ENCODE data around the gene KIF3C.
A peak's percentile ranks its signal among the peaks of the same experiment; 100 is the strongest.
"Not testable (repeated sequence)": the region's sequence is repeated elsewhere in the genome, so short reads cannot be mapped to it uniquely, and the experiment has no call there.

Gene KIF3C

DNA sequence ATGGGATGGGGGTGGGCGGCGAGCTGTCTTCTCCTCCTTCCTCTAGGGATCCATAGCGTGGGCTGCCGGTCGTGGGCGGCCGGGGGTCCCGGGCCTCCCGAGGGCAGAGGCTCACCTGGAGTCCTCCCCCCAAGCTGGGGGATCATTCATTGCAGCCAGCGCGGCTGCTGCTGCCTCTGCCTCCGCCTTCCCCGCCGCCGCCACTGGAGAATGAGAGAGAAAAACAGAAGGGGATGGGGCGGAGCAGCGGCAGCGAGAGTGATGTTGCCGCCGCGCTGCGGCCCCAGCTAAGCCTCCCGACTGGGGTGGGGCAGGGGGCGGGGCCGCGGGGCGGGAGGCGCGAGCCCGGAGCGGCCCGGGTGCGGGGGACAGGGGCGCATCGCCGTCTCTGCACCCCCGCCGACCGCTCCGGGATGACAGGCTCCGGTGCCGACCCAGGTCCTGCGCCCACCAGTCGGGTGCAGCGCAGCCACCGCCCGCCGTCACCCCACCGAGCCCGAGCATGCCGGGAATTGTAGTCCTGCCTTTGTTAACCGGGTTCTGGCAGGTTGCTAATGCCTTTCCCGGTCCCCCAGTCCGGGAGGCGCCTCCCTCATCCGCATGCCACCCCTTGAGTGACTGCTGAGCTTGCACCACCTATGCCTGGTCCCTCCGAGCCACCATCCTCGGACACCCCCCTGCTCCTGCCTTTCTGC is at the start of gene KIF3C:
KIF3C (minus strand) TSS at position 225 of the 695 bp plus-strand sequence. CDS start 580 bp downstream, outside the sequence.
- DNase-seq = peak; percentile 68 to 78

DNA sequence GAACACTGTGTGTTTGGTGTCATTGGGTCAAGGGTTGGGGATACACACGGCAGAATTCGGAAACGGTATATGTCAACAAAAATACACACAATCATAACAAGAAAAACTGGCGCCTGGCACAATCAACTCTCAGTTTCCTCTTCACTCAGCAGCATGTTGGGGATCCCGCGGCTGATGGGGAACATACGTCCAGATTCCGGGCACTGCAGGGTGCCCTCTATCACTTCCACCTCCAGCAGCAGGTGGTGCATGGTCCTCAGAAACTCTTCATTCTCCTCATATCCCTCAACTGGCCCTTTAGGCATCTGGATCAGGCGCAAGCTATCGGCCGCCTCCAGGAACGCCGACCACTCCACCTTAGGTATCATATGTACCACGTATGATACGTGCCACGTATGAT is 45.8 kb upstream of the KIF3C start:
- DNase-seq = not testable (repeated sequence)

DNA sequence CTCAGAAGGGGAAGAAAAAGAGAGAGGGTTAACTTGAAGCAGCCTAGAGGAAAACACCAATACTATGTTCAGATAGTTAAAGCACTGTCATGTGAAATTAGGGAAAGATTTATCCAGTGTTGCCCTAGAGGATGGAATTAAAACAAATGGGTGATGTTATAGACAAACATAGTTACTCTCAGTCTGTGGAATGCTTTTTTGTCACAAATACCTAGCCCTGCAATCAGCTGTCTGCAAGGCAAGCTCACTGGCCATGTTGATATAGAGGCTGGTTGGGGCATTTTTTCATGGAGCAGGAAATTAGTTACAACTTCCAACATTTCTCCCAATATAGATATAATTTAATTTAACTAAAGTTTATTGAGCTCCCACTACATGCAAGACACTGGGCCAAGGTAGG is 43.2 kb upstream of the KIF3C start:
- no peak for DNase-seq

DNA sequence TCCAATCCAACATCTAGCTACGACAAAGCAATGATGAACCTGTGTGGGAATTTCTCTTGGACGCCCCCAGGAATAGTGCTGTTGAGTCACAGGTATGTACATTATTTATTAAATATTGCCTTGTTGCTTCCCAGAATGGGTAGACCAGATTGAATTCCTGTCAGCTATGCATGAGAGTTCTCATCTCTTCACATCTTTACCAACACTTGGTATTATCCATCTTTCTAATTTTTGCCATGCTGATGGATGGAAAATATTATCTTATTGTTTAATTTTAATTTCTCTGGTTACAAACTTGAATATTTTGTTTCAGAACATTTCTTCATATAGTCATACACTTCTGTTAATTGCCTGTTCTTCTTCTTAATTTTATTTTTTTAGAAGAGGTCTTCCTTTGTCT is 42.0 kb upstream of the KIF3C start:
- no peak for DNase-seq

DNA sequence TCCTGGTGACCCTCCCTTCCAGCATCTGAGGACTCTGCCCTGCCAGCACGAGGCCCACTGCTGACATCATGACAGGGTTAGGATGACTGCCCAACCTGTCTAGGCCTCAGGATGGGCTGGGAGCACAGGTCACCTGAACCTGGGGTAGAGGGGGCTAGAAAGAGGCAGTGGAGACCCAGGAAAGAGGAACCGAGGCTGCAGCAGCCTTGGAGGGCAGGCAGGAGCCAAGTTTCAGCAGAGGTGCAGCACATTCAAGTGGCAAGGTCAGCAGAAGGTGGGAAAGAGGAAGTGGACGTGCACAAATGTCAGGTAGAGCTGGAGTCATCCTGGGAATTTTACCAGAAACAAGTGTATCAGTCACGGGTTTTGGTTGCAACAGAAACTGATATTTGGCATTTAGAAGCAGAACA is 37.9 kb upstream of the KIF3C start:
- DNase-seq = no peak

GRCh38 chr2:26018184-26019055 is 36.1 kb upstream of the KIF3C start:
- DNase-seq = no peak

DNA sequence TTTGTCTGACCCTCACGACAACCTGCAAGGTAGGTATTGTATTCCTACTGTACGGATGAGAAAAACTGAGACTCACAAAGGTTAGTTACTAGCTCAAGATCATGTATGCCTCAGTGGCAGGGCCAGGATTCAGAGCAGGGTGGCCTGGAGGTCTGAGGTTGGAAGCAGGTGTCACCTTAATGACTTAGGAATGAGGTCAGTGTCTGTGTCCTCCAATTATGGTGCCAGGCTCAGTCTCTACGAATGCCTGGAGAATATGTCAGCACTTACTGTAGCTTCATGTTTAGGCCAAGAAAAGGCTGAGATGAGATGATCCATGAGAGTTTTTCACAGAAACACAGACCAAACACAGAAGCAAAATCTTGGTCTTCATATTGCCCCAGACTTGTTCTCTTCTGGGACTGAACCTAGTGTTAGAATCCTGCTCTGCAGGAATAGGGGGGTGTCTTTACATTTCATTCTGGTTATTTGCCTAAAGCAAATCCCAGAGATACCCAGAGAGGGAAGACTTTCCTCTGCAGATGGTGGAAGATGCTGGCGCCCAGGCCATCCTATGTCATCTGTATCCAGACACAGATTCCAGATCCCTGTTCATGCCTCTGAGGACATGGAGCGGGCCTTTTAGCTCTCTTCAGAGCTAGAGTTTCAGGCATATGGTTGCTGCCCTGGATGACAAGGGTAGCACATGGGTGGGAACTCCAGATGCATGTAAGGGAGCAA is 35.3 kb upstream of the KIF3C start:
- DNase-seq = no peak

- not testable (repeated sequence) for DNase-seq
These were observed 34.4 kb upstream of the KIF3C start for GRCh38 chr2:26016706-26017045.

GRCh38 chr2:26016012-26016705 is 33.9 kb upstream of the KIF3C start:
- no peak for DNase-seq

GRCh38 chr2:26013668-26014067 is 31.4 kb upstream of the KIF3C start:
- DNase-seq = no peak

DNA sequence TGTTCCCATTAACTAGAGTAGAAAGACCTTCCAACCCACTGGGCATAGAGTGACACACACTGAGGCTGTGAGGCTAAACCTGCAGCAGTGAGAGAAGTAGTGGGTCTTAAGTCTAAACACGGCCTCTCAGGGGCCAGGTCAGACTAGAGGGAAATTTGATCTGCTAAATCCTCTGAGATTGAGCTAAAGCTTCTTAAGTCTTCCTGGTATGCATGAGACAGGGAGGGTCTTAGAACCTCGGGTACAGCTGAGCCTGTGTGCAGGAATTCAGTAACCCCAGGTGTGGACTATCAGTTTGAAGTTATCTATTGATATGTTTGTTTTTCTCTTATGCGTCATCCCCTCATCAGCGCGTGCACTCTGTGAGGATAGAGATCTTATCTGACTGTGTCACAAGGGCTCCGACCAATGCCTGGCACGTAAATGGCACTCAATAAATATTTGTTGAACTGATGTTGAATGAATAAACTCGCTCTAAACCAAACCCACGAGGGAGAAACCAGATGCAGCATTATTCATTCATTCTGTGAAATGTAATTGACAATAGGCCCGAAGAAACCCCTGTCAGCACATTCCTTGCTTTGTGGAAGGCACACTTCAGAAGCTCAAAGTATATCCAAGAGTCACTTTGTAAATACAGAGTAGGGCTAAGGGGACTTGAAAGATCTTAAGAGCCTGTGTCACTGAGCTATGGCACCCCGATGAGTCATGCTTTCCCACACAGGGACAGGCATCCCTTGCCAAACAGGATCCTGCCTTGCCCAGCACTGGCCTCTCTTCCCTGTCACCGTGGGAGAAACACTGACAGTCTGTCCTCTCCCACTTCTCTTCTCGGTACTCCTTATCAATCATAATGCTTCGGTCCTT is 29.9 kb upstream of the KIF3C start:
- DNase-seq = no peak

GRCh38 chr2:26011609-26011989 is 29.3 kb upstream of the KIF3C start:
- no peak for DNase-seq

- no peak for DNase-seq
These were observed 28.6 kb upstream of the KIF3C start for GRCh38 chr2:26010943-26011342.

- DNase-seq = no peak
These were observed 27.3 kb upstream of the KIF3C start for GRCh38 chr2:26009567-26009963.

- no peak for DNase-seq
These were observed 26.7 kb upstream of the KIF3C start for GRCh38 chr2:26008851-26009566.

DNA sequence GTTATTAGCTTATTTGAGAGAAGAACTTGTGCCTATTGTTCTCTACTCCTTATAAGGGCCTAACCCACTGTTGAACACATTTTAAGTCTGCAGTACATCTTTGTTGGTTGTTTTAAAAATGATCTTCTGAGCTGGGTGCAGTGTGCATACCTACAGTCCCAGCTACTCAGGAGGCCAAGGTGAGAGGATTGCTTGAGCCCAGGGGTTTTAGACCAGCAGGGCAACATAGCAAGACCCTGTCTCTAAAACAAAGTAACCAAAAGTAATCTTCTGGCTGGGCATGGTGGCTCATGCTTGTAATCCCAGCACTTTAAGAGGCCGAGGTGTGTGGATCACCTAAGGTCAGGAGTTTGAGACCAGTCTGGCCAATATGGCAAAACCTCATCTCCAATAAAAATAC is 25.8 kb upstream of the KIF3C start:
- DNase-seq = no peak

DNA sequence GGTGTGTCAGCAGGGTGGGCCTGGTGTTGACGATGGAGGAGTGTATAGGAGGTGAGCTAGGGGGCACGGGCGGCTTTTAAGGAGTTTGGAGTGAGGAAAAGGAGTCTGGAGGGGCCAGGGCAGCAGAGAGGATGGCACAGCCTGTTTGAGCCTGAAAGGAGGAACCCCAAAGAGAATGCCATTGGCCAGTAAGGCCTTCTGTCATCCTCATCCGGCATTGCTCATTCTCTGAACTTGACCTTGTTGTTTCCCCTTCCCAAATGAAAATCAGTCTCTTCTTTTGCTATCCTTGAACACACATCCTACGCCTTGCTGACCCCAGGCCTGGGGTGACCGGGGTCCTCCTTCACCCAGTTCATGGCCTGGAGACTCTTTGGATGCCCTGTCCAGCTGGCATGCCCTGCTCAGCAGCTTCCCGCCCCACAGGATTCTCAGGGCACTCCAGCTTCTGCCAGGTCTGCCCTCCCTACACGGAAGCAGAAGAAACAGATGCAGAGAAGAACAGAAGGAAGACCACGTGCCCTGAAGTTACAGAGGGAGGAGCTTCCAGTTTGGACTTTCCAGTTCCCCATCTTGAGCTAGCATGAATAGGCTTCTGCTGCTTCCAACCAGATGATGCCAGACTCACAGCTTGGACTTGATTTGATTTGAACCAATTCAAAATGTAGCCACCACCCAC is 20.5 kb upstream of the KIF3C start:
- no peak for DNase-seq

GRCh38 chr2:26001743-26002351 is 19.6 kb upstream of the KIF3C start:
- DNase-seq = no peak

DNA sequence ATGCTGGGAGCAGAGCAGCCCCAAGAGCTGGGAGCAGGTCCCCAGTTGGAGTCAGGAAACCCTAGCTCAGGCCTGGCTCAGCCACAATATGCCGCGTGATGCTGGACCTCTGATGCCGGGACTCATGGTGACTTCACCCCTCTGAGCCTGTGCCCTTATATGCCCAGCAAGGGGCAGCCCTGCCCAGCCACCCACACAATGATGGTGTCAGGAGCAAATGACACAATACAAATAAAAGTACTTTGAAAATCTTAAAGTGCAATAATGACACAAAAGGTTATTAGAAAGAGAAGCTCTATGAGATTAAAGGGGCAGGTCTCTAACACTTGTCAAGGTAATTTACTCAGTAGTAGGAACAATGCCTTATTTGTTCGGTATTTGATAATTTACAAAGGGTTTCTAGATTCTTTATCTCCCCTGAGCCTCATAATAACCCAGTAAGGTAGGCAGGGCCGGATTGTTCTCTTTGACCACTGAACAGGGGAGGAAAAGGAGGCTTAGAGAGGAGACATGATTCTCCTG is 18.3 kb upstream of the KIF3C start:
- DNase-seq = no peak

GRCh38 chr2:25999406-25999805 is 17.1 kb upstream of the KIF3C start:
- not testable (repeated sequence) for DNase-seq
